Suprapubic skin (tissue), 4 donors: Measurements from ENCODE around the gene RAB20. TPM values are rescaled to one million over a fixed set of nuclear protein-coding genes. Genes with fewer than 3 reads are reported as not detected.

Experiments
- DNase-seq, 2 donors: peaks; one replicate each; pipeline ENCODE4 v3.0.0-alpha.2; 2019; ENCODE audit warnings: low spot score in 2 of 2
- H3K27ac ChIP-seq: fragments of 200-600 bp; sonication (generic); one replicate; pipeline ENCODE4 v1.5.1; 2019
- H3K27me3 ChIP-seq: fragments of 200-600 bp; sonication (generic); one replicate; pipeline ENCODE4 v1.5.1; 2019
- H3K36me3 ChIP-seq: fragments of 200-600 bp; sonication (generic); one replicate; pipeline ENCODE4 v1.5.1; 2019
- H3K4me1 ChIP-seq: fragments of 200-600 bp; sonication (generic); one replicate; pipeline ENCODE4 v1.5.1; 2019
- H3K4me3 ChIP-seq: fragments of 200-600 bp; sonication (generic); one replicate; pipeline ENCODE4 v1.5.1; 2019; ENCODE audit warnings: mild to moderate bottlenecking
- H3K9me3 ChIP-seq: fragments of 200-600 bp; sonication (generic); one replicate; pipeline ENCODE4 v1.5.1; 2019
- CTCF ChIP-seq, 2 donors: fragments of 200-600 bp in 1 of 2; fragments of 450-650 bp in 1 of 2; sonication (generic) in 1 of 2; IDR thresholded peaks; one replicate each; pipeline ENCODE4 v1.5.1; 2016 to 2019; ENCODE audit warnings: antibody characterized with exemption in 2 of 2, mild to moderate bottlenecking in 1 of 2, moderate library complexity in 1 of 2
- EP300 ChIP-seq: sonication (generic); formaldehyde crosslinking; IDR thresholded peaks from one replicate; pipeline ENCODE4 v1.6.1; 2017; ENCODE audit warnings: antibody characterized with exemption
- POLR2A ChIP-seq, 2 donors: fragments of 450-650 bp; IDR thresholded peaks; one replicate each; pipeline ENCODE4 v1.6.1; 2017; ENCODE audit warnings: antibody characterized with exemption in 2 of 2, mild to moderate bottlenecking in 2 of 2, moderate library complexity in 2 of 2
- POLR2AphosphoS5 ChIP-seq, 3 donors: sonication (generic); formaldehyde crosslinking; IDR thresholded peaks; one replicate each; pipeline ENCODE4 v1.6.1; 2017; ENCODE audit warnings: antibody characterized with exemption in 3 of 3
- WGBS: methylation state at CpG from one replicate; pipeline ENCODE4 v1.1.5; 2018; 5-methylcytosine and 5-hydroxymethylcytosine counted together
- total RNA-seq, 4 donors: library from RNA; depleted of rRNA; stranded (reverse); fragments of >200 nt; gene quantifications; one replicate each; pipeline ENCODE4 v1.1.0, GENCODE V29; 2016

RAB20 gene
- total RNA-seq, 4 donors from 2014 or later: 2.0 to 6.7 (median 3.7) TPM

- Histone ChIP-seq H3K27ac (no peak overlapping the region), H3K9me3 (no peaks in the 10 kb centered on the region), H3K27me3 (no peaks in the 10 kb centered on the region), H3K4me3 (no peak overlapping the region), H3K4me1 (peaks cover 31% of the 10 kb centered on the region), H3K36me3 (peaks cover 3% of the 10 kb centered on the region)
- no peak for TF ChIP-seq POLR2AphosphoS5 (IDR thresholded peaks at IDR 0.05)
- TF ChIP-seq CTCF (IDR thresholded peaks at IDR 0.05): no peak
- no peak for TF ChIP-seq POLR2A (IDR thresholded peaks at IDR 0.05)
- no peak for TF ChIP-seq EP300
- DNase-seq: no peak
- 95% methylated on average over 23 of the region's 23 CpGs for WGBS
These were observed 3.8 kb downstream of the RAB20 start for GRCh38 chr13:110557610-110558305.

GRCh38 chr13:110557082-110557481 lies 4.4 kb downstream of the RAB20 start:
- DNase-seq: no peak
- Histone ChIP-seq H3K4me3 (no peak overlapping the region), H3K9me3 (no peaks in the 10 kb centered on the region), H3K36me3 (peaks cover 3% of the 10 kb centered on the region), H3K27ac (no peak overlapping the region), H3K4me1 (peaks cover 27% of the 10 kb centered on the region), H3K27me3 (no peaks in the 10 kb centered on the region)
- TF ChIP-seq POLR2AphosphoS5 (IDR thresholded peaks at IDR 0.05): no peak
- no peak for TF ChIP-seq EP300
- TF ChIP-seq CTCF (IDR thresholded peaks at IDR 0.05): no peak
- no peak for TF ChIP-seq POLR2A (IDR thresholded peaks at IDR 0.05)
- WGBS: 91% methylated on average over 5 of the region's 5 CpGs

DNA sequence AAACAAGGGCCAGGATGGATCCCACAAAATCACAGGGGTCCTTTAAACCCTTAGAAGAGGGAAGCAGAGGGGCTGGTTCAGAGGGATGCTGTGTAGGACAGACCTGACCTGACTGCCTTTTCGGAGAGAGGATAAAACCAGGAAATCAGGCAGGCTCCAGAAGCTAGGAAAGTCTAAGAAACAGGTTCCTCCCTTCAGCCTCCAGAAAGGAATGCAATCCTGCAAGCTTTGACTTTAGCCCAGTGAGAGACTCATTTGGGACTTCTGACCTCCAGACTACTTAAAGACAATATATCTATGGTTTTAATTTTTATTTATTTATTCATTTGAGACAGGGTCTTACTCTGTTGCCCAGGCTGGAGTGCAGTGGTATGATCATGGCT lies 5.3 kb downstream of the RAB20 start:
- Histone ChIP-seq H3K27me3 (no peaks in the 10 kb centered on the region), H3K36me3 (peaks cover 3% of the 10 kb centered on the region), H3K27ac (peak overlapping the region; percentile 18), H3K9me3 (no peaks in the 10 kb centered on the region), H3K4me1 (peaks cover 25% of the 10 kb centered on the region), H3K4me3 (no peak overlapping the region)
- TF ChIP-seq POLR2AphosphoS5 (IDR thresholded peaks at IDR 0.05) (no peak), EP300 (no peak), CTCF (IDR thresholded peaks at IDR 0.05) (no peak), POLR2A (IDR thresholded peaks at IDR 0.05) (no peak)
- DNase-seq: no peak
- WGBS: 69% methylated on average over 1 of the region's 1 CpG

DNA sequence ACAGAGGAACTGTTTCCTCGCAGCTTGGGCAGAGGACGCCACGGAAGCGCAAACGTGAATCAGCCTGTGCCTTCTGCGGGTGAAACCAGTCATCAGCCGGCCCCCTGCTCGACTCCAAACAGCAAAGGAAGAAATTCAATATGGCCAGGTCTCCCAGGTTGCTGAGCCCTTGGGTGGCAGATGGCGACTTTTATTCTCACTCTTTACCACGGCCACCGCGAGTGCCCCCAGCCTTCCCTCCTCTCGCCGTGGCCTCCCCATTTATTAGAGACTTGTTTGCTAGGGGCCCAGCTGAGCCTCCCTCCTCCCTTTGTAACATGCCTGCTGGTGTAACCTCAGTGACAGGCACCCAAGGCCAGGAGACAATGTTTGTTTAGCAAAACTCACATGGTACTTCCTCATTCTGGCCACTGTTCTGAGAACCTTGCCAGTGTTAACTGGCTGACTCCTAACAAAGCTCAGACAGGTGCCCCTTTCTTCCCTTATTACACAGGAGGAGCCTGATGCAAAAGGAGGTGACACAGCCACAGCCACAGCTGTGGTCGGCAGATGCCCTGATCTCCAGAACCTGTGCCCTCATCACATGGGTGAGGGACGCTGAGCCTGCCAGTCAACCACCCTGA lies 5.8 kb downstream of the RAB20 start:
- DNase-seq: no peak

More for the DNA sequence above, 5.8 kb downstream of the RAB20 start:
- Histone ChIP-seq H3K27ac (peak overlapping the region; percentile 18), H3K36me3 (peaks cover 3% of the 10 kb centered on the region), H3K9me3 (no peaks in the 10 kb centered on the region), H3K4me3 (no peak overlapping the region), H3K27me3 (no peaks in the 10 kb centered on the region), H3K4me1 (peaks cover 20% of the 10 kb centered on the region)
- TF ChIP-seq POLR2A (IDR thresholded peaks at IDR 0.05) (no peak), POLR2AphosphoS5 (IDR thresholded peaks at IDR 0.05) (no peak), EP300 (no peak), CTCF (IDR thresholded peaks at IDR 0.05) (no peak)
- WGBS: 91% methylated on average over 15 of the region's 16 CpGs
